GM12875 (cell line): ENCODE results near the gene RPUSD4.

Experiments used
- H3K4me3 ChIP-seq: one replicate; pipeline ENCODE4 v1.5.1; 2011; ENCODE audit warnings: low read depth, low read length, control low read depth
- TF ChIP-seq, protein P1 (sequence below): IDR thresholded peaks from 2 replicates; pipeline ENCODE4 v1.5.1; 2011; ENCODE audit warnings: low read depth, mild to moderate bottlenecking, control low read depth, inconsistent platforms, low read length, moderate library complexity, borderline replicate concordance; ENCODE audit not compliant: insufficient read depth

Gene RPUSD4

DNA sequence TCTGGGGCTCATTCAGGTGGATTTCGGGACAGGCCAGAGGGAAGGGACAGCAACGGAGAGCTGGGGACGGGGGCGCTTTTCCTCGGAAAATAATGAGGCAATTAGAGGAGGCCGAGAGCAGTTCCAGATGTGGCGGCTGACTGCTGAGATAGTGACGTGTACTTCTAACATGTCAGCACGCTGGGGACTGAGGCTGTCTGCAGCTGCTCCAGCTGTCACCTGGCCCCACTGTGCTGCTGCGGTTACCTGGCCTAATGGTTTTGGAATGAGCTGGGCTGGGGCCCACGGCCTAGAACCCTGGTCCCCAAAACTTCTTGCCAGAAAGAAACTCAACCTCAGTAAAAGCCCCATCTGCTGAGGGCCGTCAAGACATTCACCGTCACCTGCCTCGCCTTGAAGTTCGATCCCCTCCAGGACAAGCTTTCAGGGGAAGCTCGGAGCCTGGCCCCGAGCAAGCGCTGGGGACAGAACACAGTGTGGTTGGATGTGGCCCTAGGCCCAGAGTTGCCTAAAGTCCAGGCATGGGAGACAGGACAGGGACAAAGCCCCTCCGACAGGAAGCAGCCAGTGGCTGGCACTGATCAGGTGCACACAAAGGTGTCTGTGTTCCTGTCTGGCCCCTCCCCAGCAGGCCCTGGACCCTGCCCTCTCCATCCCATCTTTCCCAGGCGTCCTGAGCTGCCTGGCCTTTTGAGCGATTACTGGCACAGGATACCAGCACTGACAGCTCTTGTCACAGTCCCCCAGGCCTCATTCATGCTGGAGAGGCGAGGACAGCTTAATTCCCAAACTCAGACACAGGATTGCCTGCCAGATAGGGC is 22.1 kb downstream of the RPUSD4 start:
- TF ChIP-seq, protein P1, sequence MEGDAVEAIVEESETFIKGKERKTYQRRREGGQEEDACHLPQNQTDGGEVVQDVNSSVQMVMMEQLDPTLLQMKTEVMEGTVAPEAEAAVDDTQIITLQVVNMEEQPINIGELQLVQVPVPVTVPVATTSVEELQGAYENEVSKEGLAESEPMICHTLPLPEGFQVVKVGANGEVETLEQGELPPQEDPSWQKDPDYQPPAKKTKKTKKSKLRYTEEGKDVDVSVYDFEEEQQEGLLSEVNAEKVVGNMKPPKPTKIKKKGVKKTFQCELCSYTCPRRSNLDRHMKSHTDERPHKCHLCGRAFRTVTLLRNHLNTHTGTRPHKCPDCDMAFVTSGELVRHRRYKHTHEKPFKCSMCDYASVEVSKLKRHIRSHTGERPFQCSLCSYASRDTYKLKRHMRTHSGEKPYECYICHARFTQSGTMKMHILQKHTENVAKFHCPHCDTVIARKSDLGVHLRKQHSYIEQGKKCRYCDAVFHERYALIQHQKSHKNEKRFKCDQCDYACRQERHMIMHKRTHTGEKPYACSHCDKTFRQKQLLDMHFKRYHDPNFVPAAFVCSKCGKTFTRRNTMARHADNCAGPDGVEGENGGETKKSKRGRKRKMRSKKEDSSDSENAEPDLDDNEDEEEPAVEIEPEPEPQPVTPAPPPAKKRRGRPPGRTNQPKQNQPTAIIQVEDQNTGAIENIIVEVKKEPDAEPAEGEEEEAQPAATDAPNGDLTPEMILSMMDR = no peak
- no peak overlapping the region for H3K4me3 ChIP-seq

DNA sequence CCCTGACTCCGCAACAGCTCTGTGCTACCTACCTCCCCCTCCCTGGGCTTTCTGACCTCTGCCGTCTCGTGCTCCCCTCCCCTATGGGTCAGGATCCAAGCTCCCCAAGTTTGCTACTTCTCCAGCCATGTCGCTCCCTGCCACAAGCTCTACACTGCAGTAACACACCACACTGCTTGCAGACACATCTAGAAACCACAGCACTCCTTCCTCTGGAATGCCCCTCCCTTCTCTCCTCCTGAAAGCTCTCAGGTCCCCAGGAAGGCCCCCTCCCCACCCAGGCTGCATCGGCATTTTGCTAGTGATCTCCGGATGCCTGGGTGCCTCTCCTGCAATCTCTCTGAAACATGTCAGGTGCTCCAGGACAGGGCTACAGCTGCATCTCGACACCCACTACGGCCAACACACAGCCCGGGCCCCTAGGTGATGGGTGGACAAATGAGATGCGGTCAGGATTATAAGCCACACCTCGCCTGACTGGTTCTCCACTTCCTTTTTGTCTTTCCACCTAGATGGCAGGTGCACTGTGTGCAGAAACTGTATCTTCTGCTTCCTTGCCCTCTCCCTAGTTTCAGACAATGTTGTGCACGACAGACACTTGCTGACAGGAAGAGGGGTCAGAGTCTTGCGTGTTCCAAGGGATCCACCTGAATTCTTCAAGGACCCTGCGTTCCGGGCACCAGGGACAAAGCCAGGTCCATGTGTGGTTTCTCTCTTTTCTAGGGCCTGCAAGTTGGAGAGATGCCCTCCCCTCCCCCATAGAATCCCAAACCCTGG is 22.9 kb downstream of the RPUSD4 start:
- H3K4me3 ChIP-seq = peak overlapping the region; percentile 33
- TF ChIP-seq, protein P1 = no peak

DNA sequence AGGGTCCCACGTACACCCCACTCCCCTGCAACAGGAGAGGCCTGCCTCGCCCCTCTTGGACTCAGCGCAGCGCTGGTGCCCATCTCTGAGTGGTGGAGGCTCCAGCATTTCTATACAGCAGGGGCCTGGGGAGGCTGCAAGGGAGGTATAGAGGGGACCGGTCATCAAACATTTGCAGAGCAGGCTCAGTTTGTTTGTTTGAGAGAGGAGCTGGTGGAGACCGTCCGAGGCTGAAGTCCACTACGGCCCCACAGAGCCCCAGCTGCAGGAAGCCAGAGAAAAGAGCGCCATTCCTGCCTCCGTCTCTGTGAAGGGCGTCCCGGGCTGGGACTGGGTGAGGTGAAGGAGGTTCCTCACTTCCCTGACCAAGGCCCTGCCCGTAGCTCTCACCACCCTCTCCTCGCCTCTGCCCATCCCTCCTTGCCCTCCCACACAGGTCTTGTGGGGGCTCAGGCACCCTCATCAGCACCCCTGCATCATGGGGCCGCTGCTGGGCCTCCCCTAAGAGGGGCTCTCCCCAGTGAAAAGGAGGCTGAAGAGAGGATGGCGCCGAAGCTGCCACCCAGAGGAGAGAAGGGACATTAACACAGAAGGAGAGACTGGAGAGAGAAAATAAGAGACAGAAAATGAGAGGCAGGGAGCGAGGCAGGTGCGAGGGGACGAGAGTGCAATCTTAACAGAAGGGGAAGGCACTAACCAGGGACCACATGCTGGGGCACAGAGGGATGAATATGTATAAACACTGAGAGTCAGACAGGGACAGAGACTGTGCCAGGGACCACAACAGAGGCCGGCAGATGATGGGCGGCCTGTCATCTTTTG is 24.5 kb downstream of the RPUSD4 start:
- TF ChIP-seq, protein P1 = no peak
- no peak overlapping the region for H3K4me3 ChIP-seq

DNA sequence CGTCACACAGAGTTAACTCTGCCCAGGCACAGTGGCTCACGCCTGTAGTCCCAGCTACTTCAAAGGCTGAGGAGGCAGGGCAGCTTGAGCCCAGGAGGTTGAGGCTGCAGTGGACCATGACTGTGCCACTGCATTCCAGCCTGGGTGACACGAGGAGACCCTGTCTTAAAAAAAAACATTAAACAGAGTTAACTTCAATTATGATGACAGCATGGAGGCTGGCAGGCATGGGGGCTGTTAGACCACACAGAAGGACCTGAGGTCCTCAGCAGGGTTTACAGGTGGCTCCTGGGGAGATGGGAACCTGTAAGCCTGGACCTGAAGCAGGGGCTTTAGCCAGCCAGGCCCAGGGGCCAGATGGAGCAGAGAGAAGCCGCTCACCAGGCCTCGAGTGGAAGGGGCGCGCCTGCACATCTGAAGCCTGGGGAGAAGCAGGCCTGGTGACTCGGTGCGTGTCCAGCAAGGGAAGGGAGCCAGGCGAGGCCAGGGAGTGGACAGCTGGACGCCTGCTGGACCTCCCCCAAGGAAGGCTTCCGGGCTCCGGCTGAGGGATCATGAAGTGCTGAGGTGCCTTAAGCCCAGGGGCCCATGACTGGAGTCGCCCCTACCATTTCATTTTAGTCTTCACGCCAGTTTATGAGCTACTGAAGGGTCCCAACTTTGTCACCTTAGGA is 25.3 kb downstream of the RPUSD4 start:
- H3K4me3 ChIP-seq = no peak overlapping the region

DNA sequence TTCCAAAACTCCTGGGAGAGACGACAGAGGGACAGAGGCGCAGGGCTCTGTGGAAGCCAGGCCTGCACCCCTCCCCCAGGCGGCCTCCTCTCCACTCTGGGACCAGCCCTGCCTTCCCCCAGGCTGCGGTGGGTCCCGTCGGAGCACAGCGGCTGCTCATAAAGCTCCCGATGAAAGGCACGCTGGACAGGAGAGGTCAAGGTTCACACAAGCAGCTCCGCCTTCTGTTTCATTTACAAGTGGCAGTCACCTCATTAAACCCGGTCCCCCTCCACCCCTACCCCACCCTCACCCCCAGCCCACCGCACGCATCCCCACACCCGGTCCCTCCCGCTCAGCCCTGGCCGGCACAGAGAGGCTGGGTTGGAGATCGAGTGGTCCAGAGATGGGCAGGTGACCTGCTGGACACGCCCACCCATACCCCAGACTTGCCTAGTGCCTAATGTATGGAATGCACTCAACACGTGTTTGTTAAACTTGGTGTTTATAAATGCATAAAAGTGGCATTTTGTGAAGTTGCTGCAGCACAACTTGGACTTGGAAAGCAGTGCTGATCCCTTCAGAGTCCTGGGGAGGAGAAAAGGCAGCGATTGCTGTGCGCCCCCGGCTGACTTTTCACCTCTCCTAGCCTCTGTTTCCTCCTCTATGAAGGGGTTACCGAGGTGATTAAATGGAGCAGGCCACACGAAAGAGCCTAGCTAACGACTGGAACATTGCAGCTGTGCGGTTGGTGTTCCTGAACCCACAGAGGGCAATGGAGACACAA is 26.0 kb downstream of the RPUSD4 start:
- TF ChIP-seq, protein P1 = no peak
- H3K4me3 ChIP-seq = no peak overlapping the region

More for the DNA sequence above, 25.3 kb downstream of the RPUSD4 start:
- TF ChIP-seq, protein P1 = no peak

DNA sequence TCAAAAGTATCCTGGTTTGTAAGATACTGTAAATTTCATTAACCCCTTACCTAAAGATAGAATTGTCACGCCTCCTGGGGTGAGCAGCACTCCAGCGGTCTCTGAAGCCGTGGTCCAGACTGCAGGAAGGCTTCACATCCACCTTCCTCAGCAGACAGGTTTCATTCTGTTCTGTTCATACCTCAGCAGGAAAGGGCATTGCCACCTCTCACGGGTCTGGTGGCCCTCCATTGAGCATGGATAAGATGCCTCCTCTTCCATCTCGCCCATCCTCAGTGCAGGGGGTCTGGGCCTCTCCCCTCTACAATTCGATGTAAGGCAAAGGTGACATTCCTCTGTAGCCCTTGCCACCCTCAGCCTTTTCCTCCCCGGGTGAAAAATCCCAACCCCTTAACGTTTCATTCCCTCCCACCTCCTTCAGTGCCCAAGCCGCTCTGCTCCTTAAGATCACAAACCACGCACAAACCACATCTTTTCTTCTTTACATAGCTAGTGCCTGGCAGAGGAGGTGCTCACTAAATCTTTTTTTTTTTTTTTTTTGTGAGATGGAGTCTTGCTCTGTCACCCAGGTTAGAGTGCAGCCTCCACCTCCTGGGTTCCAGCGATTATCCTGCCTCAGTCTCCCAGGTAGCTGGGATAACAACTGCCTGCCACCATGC is 28.5 kb downstream of the RPUSD4 start:
- H3K4me3 ChIP-seq = no peak overlapping the region
- TF ChIP-seq, protein P1 = no peak
